Measurements from ENCODE around the gene CD72.

The CD72 gene

DNA sequence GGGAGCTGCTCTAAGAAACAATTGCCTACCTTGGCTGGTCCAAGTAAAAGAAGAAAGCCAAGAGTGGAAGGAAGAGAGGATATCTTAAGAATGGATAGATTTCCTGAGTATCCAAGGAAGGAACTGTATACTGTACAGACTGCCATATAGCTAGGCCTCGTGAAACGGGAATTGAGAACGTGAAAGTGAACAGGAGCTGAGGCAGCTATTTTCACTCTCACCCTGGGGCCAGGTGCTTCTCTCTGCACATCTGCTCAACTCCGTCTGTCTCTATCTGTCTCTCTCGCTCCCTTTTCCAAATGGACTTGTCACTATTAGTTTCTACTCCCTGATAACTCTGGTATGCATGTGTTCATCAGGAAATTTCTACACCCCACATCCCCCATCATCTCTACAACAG, 49.0 kb downstream of the CD72 start:
- no peak for DNase-seq
- intact Hi-C loops (cut with DNase I): no loop called here

DNA sequence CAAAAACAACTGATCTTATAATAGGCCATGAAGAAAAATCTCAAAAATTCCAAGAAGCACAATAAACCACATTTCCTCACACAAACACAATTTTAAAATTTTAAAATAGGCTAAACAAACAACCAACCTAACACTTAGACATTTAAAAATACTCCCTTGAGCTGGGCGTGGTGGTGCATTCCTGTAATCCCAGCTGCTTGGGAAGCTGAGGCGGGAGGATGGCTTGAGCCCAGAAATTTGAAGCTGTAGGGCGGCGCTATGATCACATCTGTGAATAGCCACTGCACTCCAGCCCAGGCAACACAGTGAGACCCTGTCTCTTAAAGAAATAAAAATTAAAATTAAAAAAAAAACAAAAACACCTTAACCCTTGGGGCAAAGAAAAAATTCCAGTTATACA, 50.0 kb downstream of the CD72 start:
- intact Hi-C loops (cut with DNase I): no loop called here
- DNase-seq: no peak

DNA sequence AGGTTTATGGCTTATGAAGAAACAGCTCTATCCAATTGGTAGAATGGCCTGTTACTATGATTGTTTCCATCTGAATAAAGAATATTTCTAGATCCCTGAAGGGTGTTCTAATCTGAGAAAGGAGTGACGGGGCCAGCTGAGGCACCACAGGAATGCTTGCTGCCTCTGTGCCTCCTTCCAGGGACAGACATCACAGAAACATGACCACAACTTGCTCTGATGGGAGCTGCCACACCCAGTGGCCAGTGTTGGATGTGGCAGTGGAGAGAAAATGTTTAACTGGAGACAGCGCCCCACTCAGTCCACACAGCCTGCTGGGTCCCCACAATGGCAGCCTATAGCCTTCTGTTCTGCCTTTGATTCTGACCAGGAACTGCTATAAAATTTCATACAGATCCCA, 51.8 kb downstream of the CD72 start:
- DNase-seq: no peak
- intact Hi-C loops (cut with DNase I): no loop called here

DNA sequence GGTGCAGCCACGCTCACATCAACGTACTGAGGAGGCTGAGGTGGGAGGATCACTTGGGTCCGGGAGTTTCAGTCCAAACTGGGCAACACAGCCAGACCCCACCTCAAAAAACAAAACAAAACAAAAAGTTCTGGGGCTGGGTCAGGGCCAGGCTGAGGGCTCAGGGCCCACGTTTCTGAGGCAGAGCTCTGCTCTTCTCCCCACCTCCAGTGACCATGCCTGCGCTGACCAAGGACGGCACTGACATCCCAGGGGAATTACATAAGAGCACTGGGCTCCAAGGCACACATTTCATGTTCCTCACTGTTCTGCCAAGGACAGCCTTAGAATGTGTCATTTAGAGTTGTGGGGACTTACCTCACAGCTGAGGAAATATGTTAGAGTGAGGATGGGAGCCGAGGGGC, 53.6 kb downstream of the CD72 start:
- no peak for DNase-seq
- intact Hi-C loops (cut with DNase I): no loop called here

DNA sequence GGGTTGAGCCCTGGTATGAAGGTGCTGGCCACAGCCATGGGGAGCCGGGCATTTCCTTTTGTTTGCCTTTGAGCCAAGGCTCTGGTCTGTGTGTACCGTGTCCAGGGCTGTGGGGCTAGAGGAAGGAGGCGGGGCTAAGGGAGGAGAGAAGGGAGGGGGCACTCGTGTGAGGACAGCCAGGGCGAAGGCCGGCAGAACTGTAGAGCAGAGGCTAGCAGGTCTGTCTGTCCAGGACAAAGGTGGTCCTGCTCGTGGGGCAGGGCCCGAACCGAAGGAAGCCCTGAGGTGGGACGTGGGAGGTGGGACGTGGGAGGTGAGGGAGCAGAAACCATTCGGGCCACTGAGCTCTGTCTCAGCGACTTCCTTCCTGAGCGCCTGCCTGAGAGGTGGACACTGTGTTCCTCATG, 54.4 kb downstream of the CD72 start:
- peak in 3 of 42 donors; percentile 7 to 28 (median 9) for DNase-seq
- intact Hi-C loops (cut with DNase I): no loop called here

DNA sequence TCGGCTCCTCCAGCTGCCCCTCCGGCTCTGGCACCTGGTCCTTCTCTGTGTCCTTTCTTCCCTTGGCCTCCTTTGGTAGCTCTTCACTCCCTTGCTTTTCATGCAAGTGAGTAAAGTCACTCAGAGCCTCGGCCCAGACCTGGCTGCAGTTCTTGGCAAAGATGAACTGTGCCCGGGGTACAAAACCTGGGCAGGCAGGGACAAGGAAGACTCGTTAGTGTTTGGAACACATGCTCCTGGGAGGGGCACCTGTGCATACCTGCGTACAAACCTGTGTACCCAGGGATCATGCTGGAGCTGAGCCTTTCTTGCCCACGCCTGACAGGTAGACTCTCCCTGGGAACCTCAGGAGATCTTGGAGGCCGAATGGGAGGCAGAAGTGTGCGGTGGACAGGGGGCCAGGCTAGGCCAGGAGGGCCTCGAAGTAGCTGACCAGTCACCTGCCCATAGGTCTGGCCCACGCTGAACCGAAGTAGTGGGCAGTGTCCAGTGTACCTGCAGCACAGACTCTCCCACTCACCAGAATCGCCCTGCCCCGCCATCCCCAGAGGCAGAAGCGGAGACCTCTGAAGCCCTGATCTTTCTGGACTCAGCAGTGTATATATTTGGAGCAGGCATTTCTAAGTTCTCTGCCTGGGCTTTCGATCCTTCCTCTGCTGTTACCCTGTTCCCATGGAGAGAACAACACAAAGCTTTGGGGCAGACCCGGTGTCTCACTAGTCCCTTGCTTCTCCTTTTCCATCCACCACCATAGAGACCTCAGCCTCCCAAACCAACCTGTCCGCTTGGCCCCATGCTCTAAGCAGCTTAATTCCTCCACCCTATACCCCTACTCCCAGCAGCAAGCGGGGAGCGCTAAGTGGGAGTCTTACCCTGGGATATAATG, 55.1 kb downstream of the CD72 start:
- no peak for DNase-seq
- intact Hi-C loops (cut with DNase I): no loop called here

DNA sequence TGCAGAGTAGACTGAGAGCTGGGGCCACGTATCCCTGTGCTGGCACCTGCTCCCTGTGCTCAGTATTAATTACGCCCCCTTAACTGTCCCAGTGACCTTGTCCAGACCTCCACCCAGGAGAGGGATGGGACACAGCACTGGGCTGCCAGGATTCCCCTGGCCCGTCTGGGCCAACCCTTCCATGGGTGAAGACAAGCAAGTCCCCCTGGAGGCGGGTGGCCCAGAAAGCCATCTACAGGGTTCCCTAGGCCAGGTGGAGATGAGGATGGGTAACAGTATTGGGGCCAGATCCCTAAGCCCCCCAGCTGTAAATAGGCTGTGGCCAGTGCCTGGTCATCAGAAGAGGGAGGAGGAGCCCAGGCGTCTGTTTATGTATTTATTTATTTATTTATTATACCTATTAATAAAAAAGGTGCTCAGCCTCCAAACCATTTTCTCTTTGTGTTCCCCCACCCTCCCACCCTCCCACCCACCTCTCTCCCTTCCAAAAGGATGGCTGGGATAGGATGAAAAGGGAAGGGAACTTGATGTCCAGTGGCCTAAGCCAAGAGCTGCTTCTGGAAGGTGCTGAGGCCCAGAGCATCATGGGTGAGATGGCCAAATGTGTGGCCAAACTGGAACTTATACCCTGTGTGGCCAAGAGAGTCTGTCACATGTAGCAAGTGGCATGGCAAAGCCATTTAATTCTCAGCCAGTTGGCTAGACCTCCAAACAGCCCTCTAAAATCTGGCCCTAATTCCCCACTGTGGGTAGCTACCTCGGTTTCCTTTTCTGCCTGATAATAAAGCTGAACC, 56.5 kb downstream of the CD72 start:
- intact Hi-C loops (cut with DNase I): no loop called here

DNA sequence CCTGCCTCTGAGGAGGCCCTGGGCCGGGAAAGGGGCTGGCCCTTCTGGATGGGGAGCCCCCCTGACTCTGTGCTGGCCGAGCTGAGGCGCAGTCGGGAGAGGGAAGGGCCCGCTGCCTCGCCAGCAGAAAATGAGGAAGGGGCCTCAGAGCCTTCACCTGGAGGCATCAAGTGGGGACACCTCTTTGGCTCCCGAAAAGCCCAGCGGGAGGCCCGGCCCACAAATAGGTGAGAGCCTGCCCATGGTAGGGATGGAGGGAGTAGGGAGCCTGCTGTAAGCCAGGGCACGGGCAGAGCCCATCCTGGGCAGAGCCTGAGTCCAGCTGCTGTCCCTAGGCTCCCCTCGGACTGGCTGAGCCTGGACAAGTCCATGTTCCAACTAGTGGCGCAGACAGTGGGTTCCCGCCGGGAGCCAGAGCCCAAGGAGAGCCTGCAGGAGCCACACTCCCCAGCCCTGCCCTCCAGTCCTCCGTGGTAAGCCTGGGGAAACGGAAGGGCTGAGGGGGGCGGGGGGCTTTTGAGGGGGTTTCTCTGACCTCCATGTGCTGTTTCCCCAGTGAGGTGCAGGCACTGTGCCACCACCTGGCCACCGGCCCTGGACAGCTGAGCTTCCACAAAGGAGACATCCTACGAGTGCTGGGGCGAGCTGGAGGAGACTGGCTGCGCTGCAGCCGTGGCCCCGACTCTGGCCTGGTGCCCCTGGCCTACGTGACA, 57.4 kb downstream of the CD72 start:
- intact Hi-C loops (cut with DNase I): no loop called here
- DNase-seq: peak in 2 of 42 donors; percentile 14 to 20

More for the DNA sequence above, 56.5 kb downstream of the CD72 start:
- no peak for DNase-seq
